Measurements from ENCODE around the gene CDH19.

- TF ChIP-seq EP300 (IDR thresholded peaks at IDR 0.05) (no peak), POLR2A (IDR thresholded peaks at IDR 0.05) (no peak)
Measured at GRCh38 chr18:66550366-66550765, 53.5 kb downstream of the CDH19 start.
